Activated naive CD8-positive, alpha-beta T cell treated with anti-CD3 and anti-CD28 coated beads for 36 hours (primary cell): ENCODE data around the gene RCSD1. TPM values are rescaled to one million over a fixed set of nuclear protein-coding genes. Genes with fewer than 3 reads are reported as not detected.
A peak's percentile ranks its signal among the peaks of the same experiment; 100 is the strongest.

Source experiments
- DNase-seq: peaks from one replicate; pipeline ENCODE4 v3.0.0; 2021
- H3K27ac Mint-ChIP-seq: one replicate; pipeline ENCODE4 v1.8.0; 2022; ENCODE audit warnings: mild to moderate bottlenecking, moderate library complexity, mixed read lengths
- H3K27me3 Mint-ChIP-seq: one replicate; pipeline ENCODE4 v1.8.0; 2022; ENCODE audit warnings: mild to moderate bottlenecking, mixed read lengths
- H3K36me3 Mint-ChIP-seq: one replicate; pipeline ENCODE4 v1.8.0; 2021; ENCODE audit warnings: mild to moderate bottlenecking, mixed read lengths
- H3K4me1 Mint-ChIP-seq: one replicate; pipeline ENCODE4 v1.8.0; 2021; ENCODE audit warnings: mixed read lengths
- H3K4me3 Mint-ChIP-seq: one replicate; pipeline ENCODE4 v1.8.0; 2022; ENCODE audit warnings: mild to moderate bottlenecking, moderate library complexity, mixed read lengths
- H3K9me3 Mint-ChIP-seq: one replicate; pipeline ENCODE4 v1.8.0; 2022; ENCODE audit warnings: mixed read lengths
- total RNA-seq, 2 experiments: library from RNA; stranded (reverse); gene quantifications; one replicate each; pipeline ENCODE4 v1.2.3, GENCODE V29; 2021

The RCSD1 gene
- total RNA-seq, 2 experiments from 2014 or later, result 56.4 to 58.2 TPM

DNA sequence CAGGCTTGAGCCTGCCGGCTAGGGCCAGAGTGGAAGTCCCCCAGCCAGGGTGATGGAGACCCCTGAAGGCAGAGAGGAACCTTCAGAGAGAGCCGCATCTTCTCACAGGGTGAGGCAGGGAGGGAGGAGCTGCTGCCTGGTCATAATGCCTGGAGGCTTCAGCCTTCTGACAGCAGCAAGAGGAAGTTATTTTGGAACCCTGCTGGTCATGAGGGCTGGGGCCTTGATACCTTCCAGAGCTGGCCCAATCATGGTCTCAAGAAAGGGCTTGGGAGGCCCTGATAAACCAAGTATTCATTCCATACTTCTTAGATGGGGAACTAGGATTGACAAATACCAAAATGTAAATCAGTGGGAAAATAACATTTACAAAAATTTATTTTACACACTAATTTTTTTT lies 65.1 kb downstream of the RCSD1 start:
- Mint-ChIP-seq H3K36me3 (peaks cover 31% of the 10 kb centered on the region), H3K27me3 (no peaks in the 10 kb centered on the region), H3K4me3 (no peak overlapping the region), H3K9me3 (no peaks in the 10 kb centered on the region), H3K27ac (peak overlapping the region; percentile 7), H3K4me1 (peaks cover 4% of the 10 kb centered on the region)
- no peak for DNase-seq

- Mint-ChIP-seq H3K27me3 (no peaks in the 10 kb centered on the region), H3K4me1 (no peaks in the 10 kb centered on the region), H3K27ac (no peak overlapping the region), H3K36me3 (peaks cover 31% of the 10 kb centered on the region), H3K9me3 (no peaks in the 10 kb centered on the region), H3K4me3 (no peak overlapping the region)
- no peak for DNase-seq
These were observed 65.9 kb downstream of the RCSD1 start for GRCh38 chr1:167695756-167696561.

GRCh38 chr1:167697667-167698141 lies 67.7 kb downstream of the RCSD1 start:
- no peak for DNase-seq
- Mint-ChIP-seq H3K27ac (peak overlapping the region; percentile 38), H3K4me1 (no peaks in the 10 kb centered on the region), H3K36me3 (peaks cover 29% of the 10 kb centered on the region), H3K4me3 (no peak overlapping the region), H3K27me3 (no peaks in the 10 kb centered on the region), H3K9me3 (no peaks in the 10 kb centered on the region)

DNA sequence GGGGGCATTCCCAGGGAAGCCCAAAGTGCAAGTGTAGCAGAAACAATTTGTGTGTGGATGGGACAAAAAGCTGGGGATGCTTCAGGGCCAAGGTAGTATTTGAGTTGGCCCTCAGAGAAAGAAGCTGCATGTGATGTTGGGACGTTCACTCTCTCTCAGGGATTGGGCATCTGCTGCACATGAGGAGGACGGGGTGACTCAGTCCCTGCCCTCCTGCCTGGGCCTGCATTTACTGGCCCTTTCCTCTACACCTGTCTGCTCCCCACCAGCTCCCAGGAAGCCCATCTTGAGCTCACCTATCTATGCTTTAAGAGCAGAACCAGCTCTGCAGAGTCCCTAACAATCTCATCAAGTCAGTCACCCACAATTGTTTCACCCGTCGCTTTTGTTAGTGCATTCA lies 68.3 kb downstream of the RCSD1 start:
- no peaks in the 10 kb centered on the region for H3K4me1 Mint-ChIP-seq
- DNase-seq, result no peak
- H3K27me3 Mint-ChIP-seq, result no peaks in the 10 kb centered on the region
- no peaks in the 10 kb centered on the region for H3K9me3 Mint-ChIP-seq
- no peak overlapping the region for H3K27ac Mint-ChIP-seq
- H3K36me3 Mint-ChIP-seq, result peaks cover 29% of the 10 kb centered on the region
- H3K4me3 Mint-ChIP-seq, result no peak overlapping the region

DNA sequence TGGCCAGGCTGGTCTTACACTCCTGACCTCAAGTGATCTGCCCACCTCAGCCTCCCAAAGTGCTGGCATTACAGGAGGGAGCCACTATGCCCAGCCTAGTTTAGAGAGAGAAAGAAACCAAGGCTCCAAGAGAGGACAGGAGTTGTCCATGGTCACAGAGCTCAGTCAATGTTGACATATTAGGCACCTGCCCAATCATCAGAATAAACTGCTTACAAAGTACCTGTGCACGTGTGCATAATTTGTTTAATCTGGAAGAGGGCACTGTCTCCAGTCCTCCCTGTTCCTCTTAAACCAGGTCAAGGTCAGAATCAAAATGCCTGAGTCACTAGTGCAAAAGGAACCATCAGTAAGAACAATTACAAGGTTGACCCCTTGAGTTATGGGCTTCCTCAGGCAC lies 71.5 kb downstream of the RCSD1 start:
- no peak overlapping the region for H3K27ac Mint-ChIP-seq
- peaks cover 25% of the 10 kb centered on the region for H3K36me3 Mint-ChIP-seq
- H3K27me3 Mint-ChIP-seq, result no peaks in the 10 kb centered on the region

DNA sequence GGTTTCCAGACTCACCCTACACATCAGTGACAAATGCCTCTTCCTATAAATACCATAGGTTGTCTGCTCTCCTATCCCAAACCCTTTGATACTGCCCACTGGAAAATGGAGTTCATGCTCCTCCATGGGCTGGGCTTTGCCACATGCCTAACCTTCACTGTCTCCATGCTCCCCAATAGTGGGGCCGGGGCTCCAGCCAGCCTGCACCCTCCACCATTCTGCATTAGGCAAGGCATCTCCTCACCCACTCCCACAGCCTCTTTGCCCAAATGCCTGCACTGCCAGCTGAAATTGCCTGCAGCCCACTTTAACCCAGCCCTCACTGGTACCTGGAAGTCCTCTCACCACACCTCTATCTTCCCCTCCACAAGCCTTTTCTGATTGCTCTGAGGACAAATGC lies 73.5 kb downstream of the RCSD1 start:
- Mint-ChIP-seq H3K27me3 (no peaks in the 10 kb centered on the region), H3K9me3 (no peaks in the 10 kb centered on the region), H3K4me3 (no peak overlapping the region), H3K27ac (peak overlapping the region; percentile 36), H3K4me1 (peaks cover 15% of the 10 kb centered on the region), H3K36me3 (peaks cover 14% of the 10 kb centered on the region)
- no peak for DNase-seq

More for the DNA sequence above, 71.5 kb downstream of the RCSD1 start:
- Mint-ChIP-seq H3K4me3 (no peak overlapping the region), H3K4me1 (peaks cover 7% of the 10 kb centered on the region), H3K9me3 (no peaks in the 10 kb centered on the region)
- DNase-seq, result no peak

DNA sequence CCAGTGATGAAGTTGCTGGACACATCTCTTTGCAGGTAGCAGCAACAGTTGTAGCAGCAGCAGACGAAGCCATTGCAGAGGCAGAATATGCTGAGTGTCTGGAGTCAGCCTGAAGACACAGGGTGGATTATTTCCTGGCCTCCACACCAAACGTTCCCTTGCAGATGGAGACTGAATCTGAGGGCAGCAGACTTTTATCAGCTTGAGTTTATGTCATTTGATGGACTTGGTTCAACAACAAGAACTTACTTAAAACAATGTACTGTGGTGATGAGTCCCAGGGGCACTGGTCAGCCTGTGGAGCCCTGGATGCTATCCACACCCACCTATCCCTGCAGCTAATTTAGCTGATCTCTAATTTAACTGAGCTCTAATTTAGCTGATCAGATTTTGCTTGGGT lies 74.7 kb downstream of the RCSD1 start:
- H3K27ac Mint-ChIP-seq, result no peak overlapping the region
- H3K9me3 Mint-ChIP-seq, result no peaks in the 10 kb centered on the region
- no peak for DNase-seq
- H3K4me1 Mint-ChIP-seq, result peaks cover 23% of the 10 kb centered on the region
- H3K4me3 Mint-ChIP-seq, result no peak overlapping the region
- no peaks in the 10 kb centered on the region for H3K27me3 Mint-ChIP-seq
- H3K36me3 Mint-ChIP-seq, result peaks cover 8% of the 10 kb centered on the region

- no peak overlapping the region for H3K27ac Mint-ChIP-seq
- no peaks in the 10 kb centered on the region for H3K27me3 Mint-ChIP-seq
- peaks cover 27% of the 10 kb centered on the region for H3K4me1 Mint-ChIP-seq
- no peak overlapping the region for H3K4me3 Mint-ChIP-seq
- peaks cover 3% of the 10 kb centered on the region for H3K36me3 Mint-ChIP-seq
- no peak for DNase-seq
- no peaks in the 10 kb centered on the region for H3K9me3 Mint-ChIP-seq
These were observed 75.2 kb downstream of the RCSD1 start for GRCh38 chr1:167705250-167705649.

DNA sequence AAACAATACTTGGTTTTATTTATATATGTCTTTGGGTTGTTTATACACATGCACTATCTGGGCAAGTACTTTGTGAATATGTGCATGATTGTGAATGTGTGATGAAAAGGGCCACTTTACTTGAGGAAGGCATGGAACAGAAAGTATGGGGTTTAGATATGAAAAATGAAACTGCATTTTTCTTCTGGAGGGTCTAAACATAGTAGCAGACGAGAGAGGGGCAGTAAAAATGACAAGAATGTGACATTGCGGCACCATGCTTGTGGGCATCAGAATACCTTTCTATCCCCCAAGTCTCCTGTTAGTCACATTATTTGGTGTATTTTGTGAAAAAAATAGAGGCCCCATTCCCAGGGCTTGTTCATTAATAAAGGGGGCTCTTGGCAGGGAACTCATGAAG lies 76.3 kb downstream of the RCSD1 start:
- peaks cover 35% of the 10 kb centered on the region for H3K4me1 Mint-ChIP-seq
- no peak for DNase-seq
- peak overlapping the region; percentile 26 for H3K27ac Mint-ChIP-seq

DNA sequence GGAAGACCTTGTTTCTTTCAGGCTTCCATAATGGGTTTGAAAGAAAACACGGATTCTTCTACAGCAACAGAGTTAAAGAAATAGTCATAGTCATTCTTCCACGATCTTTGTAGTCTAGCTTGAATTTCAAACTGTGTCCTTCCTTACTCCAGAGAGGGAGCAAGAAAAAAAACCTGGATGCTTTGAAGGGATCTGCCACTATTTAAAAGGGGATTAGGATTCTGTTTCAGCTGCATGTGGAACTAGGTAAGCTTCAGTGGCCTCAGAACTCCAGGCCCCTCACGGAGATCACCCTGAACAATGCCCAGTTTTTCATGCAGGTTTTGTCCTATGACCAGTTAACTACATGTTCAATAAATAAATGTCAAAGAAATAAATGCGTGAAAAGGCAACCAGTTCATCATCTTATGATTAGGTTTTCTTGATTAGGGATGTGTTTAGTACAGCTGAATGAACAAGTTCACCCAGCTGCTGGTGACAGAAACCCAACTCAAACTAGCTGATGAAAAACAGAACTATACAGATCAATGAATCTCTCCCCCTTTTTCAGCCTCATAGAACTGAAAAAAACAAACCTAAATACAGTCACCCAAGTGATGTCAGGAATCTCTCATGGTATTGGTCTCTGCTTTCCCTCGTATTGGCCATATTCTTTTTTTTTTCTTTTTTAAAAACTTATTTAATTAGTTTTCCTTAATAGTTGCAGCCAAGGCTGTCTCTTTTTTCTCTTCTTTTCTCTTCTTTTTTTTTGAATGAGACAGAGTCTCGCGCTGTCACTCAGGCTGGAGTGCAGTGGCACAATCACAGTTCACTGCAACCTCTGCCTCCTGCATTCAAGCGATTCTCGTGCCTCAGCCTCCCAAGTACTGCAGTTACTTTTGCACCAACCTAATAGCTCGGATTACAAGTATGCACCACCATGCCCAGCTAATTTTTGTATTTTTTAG lies 77.2 kb downstream of the RCSD1 start:
- no peaks in the 10 kb centered on the region for H3K27me3 Mint-ChIP-seq
- H3K27ac Mint-ChIP-seq, result peak overlapping the region; percentile 18
- H3K4me1 Mint-ChIP-seq, result peaks cover 35% of the 10 kb centered on the region

More for the DNA sequence above, 76.3 kb downstream of the RCSD1 start:
- H3K36me3 Mint-ChIP-seq, result peaks cover 2% of the 10 kb centered on the region
- H3K27me3 Mint-ChIP-seq, result no peaks in the 10 kb centered on the region
- no peaks in the 10 kb centered on the region for H3K9me3 Mint-ChIP-seq
- H3K4me3 Mint-ChIP-seq, result no peak overlapping the region

DNA sequence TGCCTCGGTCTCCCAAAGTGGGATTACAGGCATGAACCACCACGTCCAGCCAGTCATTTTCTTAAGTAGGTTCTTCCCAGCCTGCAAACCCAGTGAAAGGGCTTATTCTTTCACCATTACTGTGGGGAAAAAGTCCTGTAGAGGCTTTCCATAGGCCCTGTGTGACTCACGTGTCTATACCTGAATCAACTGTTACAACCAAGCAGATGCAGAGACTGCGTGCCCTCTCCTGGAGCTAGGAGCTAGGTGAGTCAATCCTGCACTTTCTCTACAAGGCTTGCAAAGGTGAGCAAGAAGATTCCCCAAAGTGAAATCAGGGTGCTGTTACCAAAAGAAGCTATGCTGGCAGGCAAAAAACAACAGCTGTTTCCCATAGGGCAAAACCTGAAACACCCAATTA lies 77.9 kb downstream of the RCSD1 start:
- H3K27me3 Mint-ChIP-seq, result no peaks in the 10 kb centered on the region
- no peak overlapping the region for H3K4me3 Mint-ChIP-seq
- H3K9me3 Mint-ChIP-seq, result no peaks in the 10 kb centered on the region
- H3K4me1 Mint-ChIP-seq, result peaks cover 35% of the 10 kb centered on the region
- no peak for DNase-seq
- H3K36me3 Mint-ChIP-seq, result peaks cover 2% of the 10 kb centered on the region
- H3K27ac Mint-ChIP-seq, result peak overlapping the region; percentile 40

More for the DNA sequence above, 77.2 kb downstream of the RCSD1 start:
- Mint-ChIP-seq H3K9me3 (no peaks in the 10 kb centered on the region), H3K4me3 (no peak overlapping the region), H3K36me3 (peaks cover 2% of the 10 kb centered on the region)
- no peak for DNase-seq

GRCh38 chr1:167708940-167709389 lies 78.9 kb downstream of the RCSD1 start:
- Mint-ChIP-seq H3K36me3 (no peaks in the 10 kb centered on the region), H3K4me3 (no peak overlapping the region), H3K27ac (peak overlapping the region; percentile 73)

DNA sequence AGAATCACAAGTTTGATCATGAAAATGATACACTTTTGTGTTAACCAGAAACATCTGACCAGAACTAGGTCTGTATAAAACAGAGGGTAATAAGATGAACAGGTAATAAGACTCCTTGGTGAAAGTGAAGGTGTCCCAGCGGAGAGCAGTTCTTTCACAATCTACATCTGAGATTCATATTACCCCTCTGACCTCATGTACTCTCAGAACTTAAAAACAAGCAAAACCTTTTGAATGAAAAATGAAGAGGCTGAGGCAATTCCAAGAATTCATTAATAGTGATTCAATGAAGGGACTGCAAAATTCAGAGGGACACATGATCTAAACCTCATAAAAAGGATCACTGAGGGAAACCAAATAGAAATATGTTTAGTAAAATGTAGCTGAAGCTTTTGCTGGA lies 80.8 kb downstream of the RCSD1 start:
- Mint-ChIP-seq H3K27me3 (peaks cover 11% of the 10 kb centered on the region), H3K4me3 (no peak overlapping the region), H3K27ac (no peak overlapping the region), H3K4me1 (peaks cover 51% of the 10 kb centered on the region), H3K36me3 (peaks cover 7% of the 10 kb centered on the region), H3K9me3 (peaks cover 4% of the 10 kb centered on the region)
- no peak for DNase-seq

More at GRCh38 chr1:167708940-167709389, 78.9 kb downstream of the RCSD1 start:
- Mint-ChIP-seq H3K27me3 (no peaks in the 10 kb centered on the region), H3K9me3 (no peaks in the 10 kb centered on the region), H3K4me1 (peaks cover 42% of the 10 kb centered on the region)
- no peak for DNase-seq

GRCh38 chr1:167711797-167712196 lies 81.8 kb downstream of the RCSD1 start:
- H3K4me1 Mint-ChIP-seq, result peaks cover 48% of the 10 kb centered on the region
- no peak for DNase-seq
- peaks cover 11% of the 10 kb centered on the region for H3K27me3 Mint-ChIP-seq
- peaks cover 7% of the 10 kb centered on the region for H3K36me3 Mint-ChIP-seq
- H3K4me3 Mint-ChIP-seq, result no peak overlapping the region
- H3K27ac Mint-ChIP-seq, result no peak overlapping the region
- H3K9me3 Mint-ChIP-seq, result peaks cover 4% of the 10 kb centered on the region
